Kidney glomerular epithelial cell (primary cell): ENCODE results near the gene PRKAR1A.

ENCODE experiments used
- DNase-seq: peaks from one replicate; lab custom pipeline; 2025; lab: John Stamatoyannopoulos, UW

Gene PRKAR1A

DNA sequence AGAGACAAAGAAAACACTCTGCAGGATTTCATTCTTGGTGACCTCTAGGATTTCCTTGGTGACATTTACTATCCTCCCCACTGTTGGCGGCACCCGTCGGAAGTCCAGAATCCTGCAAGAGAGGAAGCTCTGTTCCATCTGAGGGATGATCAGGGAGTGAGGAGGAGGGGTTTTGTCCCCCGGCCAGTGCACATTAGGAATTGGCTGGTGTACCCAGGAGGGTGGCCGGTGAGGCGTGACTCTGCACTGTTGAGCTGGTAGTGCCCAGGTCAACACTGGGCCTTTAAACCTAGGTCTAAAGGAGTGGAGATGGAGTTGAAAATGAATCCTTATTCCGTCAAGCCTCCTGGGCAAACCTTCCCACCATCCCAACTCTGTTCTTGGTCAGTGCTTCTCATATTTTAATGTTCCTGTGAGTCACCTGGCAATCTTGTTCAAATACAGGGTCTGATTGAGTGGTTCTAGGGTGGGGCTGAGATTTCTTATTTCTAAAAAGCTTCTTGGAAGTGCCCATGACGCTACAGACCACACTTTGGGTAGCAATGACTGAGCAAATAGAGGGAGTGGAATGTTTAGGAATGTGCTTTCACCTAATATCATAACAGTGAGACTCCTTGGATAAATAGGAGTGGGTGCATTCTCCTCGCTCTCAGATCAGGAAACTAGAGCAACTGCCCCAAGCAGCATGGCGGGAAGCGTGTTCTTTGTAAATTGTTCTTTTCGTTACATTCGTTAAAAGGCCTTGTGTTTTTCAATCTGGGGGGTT lies 30.7 kb downstream of the PRKAR1A start:
- no peak for DNase-seq

GRCh38 chr17:68544111-68544915 lies 32.1 kb downstream of the PRKAR1A start:
- no peak for DNase-seq

- DNase-seq = no peak
Measured at GRCh38 chr17:68556551-68556950, 44.3 kb downstream of the PRKAR1A start.

DNA sequence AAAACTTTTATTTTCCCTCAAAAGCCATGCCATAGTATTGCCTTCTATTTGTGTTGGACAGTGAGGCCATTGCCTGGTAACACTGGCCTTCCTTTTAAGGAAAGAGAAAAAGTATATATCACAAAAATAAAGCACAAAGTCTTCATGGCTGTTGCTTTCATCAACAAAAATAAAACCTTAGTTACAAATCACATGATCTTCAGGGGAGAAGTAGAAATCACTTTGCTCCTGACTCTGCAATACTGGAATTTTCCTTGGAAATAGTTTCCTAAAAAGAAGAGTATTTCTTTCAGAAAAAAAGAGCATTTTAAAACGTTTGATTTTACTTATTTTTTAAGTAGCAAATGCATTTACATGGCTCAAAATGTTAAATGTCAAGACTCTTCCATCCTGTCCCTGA lies 47.1 kb downstream of the PRKAR1A start:
- DNase-seq = no peak

GRCh38 chr17:68560966-68561720 lies 48.9 kb downstream of the PRKAR1A start:
- no peak for DNase-seq

GRCh38 chr17:68562736-68563135 lies 50.5 kb downstream of the PRKAR1A start:
- DNase-seq = no peak

DNA sequence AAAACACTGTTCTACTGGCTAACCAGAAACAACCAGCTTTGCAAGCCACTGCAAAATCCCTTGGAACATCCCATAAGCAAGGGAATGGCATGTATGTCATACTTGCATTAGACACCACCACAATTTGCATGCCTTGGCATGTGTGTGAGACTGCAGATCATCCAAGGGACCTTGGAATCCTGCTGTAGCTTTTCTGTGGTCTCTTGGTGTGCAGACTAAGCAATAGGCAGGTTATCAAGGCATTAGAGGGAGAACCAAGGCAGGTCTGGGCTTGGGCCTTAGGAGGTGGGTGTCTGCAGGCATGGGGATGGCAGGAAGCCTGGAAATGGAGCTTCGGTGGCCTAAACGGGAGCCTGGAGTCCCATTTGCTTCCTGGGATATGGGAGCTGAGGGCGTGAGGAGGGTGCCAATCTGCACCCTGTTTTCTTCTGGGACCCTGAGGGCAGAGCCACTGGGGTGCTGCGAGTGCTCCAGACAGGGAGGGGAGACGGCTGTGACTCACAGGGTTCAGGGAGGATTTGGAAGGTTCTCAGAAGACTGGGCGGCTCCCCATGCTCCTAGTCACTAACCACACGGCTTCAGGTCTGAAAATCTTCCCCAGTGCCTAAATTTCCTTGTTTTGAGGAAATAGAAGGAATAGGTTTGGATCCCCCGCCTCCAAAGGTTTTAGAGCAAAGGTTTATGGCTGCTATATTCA lies 52.3 kb downstream of the PRKAR1A start:
- no peak for DNase-seq

DNA sequence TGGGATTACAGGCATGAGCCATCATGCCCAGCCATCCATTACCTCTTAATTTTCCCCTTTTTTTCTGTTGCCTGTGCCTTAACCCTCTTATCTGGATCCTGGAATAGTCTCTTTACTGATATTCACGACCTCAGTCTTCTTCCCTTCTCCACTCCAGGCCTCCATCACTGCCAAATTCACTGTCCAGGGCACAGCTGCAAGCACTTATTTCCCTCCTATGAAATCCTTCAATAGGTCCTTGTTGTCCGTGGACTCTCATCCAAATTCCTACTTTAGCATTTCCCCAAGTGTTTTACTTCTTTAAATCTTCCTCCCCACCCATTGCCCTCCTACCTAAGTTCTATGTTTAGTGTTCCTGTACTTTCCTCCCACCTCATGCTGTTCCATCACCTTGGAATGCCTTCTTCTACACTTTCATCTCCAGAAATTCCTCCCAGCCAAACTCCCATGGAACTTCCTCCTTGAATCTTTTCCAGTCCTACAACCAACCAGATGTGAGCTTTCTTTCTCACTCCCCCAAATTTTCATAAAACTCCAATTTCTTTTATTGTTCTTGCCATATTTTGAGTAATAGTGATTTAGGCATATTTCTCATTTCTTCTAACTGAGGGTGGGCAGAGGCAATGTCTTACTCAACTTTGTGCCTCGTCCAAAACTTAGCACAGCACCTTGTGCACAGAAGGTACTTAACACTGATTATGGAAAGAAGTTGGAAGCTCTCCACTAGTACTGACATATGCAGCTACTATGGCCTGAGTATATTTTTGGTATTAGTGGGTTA lies 53.6 kb downstream of the PRKAR1A start:
- no peak for DNase-seq

GRCh38 chr17:68566442-68566738 lies 54.2 kb downstream of the PRKAR1A start:
- no peak for DNase-seq

DNA sequence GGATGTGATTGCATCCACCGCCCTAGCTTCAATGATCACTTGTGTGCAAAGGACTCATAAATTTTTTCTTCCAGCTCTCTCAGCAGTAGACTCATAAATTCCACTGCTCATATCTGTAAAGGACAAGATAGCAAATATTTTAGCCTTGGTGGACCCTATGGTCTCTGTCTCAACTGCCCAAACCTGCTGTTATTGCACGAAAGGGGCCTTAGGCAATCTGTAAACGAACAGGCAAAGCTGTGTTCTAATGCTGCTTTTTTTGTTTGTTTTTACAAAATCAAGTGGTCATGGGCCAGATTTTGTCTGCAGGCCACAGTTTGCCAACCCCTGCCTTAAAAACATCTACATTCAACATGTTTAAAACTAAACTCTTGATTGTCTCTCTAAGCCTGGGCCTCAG lies 54.8 kb downstream of the PRKAR1A start:
- DNase-seq = no peak

DNA sequence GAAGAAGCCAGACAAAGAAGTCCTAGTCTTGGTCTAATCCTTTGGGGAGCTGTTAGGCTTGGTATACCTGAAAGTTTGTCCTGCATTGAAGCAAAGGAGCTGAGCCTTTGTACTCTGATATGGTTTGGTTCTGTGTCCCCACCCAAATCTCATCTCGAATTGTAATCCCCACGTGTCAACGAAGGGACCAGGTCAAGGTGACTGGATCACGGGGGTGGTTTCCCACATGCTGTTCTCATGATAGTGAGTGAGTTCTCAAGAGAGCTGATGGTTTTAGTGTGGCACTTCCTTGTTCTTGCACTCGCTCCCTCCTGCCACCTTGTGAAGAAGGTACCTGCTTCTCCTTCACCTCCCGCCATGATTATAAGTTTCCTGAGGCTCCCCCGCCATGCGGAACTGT lies 55.4 kb downstream of the PRKAR1A start:
- no peak for DNase-seq

DNA sequence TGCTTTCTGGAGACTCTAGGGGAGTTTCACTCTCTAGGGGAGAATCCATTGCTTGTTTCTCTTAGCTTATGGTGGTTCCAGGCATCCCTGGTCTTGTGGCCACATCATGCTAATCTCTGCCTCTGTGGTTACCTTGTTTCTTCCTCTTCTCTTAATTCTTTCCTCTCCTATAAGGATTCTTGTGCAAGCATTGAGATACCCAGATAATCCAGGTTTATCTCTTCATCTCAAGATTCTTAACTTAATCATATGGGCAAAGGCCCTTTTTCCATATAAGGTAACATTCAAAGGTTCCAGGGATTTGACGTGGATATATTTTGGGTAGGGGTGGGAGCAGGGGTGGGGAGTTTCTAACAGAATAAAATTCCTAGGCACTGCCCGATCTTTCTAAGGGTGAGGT lies 56.4 kb downstream of the PRKAR1A start:
- DNase-seq = no peak

GRCh38 chr17:68569346-68569745 lies 57.1 kb downstream of the PRKAR1A start:
- no peak for DNase-seq

GRCh38 chr17:68570526-68570925 lies 58.3 kb downstream of the PRKAR1A start:
- no peak for DNase-seq

- DNase-seq = no peak
Measured at GRCh38 chr17:68572138-68572842, 60.1 kb downstream of the PRKAR1A start.

DNA sequence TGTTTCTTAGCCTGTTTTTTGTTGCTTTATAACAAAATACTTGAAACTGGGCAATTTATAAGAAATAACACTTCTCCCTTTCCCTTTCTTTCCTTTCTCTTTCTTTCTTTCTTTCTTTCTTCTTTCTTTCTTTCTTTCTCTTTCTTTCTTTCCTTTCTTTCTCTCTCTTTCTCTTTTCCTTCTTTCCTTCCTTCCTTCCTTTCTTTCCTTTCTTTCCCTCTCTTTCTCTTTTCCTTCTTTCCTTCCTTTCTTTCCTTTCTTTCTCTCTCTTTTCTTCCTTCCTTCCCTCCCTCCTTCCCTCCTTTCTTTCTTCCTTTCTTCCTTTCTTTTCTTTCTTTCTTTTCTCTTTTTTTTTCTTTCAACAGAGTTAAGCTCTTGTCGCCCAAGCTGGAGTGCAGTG lies 61.1 kb downstream of the PRKAR1A start:
- no peak for DNase-seq

GRCh38 chr17:68576137-68576536 lies 63.9 kb downstream of the PRKAR1A start:
- no peak for DNase-seq

DNA sequence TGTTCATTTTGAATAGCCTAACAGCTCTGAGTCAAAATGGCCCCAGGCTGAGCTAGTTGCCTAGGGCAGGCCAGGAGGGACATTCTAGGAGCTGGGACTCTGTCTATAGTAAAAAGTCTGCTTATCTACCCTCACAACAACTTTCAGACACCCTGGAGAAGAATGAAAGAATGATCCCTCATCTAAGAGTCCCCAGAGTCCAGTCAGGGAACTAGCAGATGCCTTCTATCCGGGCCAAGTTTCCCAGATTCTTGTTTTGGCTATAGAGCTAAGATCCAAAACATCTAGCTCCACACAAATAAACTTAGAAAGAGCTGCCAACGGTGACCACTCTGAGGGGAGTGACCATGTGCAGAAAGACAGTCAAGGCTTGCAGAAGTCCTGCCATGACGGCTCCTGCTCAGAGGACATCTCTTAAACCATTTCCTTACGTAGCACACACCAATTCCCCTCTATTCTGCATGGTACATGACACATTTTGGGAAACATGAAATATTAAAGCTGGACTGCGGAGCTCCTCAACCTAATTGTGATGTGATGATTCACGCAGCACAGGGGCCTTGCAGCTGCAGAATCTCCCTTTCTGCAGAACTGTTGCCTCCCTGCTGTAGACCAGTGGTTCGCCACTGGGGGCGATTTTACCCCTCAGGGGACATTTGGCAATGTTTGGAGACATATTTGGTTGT lies 64.7 kb downstream of the PRKAR1A start:
- DNase-seq = no peak

DNA sequence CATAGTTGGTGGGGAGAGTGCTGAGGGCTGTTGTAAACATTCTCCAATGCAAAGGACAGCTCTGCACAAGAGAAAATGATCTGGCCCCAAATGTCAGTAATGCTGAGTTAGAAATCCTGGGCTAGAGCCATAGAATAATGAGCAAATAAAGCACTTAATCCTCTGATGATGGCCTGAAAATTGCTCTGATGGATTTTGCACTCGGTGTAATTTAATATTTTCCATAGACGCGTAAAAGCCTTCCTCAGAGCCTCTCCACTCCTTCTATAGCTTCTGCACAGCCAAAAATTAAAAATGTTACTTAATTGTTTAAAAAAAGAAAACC lies 65.2 kb downstream of the PRKAR1A start:
- no peak for DNase-seq

DNA sequence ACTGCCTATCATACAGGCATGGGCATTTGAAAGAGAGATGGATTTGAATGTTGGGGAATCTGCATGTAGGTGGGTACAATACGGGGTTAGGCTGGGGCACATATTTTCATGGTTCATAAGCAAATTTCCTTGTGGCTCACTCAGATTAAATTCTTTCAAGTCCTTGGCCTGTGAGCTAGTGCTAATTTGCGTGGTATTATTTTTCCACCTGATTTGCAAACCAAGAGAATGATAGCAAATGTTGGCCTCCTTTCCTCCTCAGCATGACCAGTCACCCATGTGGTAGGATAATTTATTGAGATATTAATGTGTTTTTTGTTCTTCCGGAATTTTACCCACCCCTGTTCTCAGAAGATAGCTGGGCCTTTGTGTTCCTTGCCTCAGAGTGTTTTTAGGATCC lies 66.0 kb downstream of the PRKAR1A start:
- no peak for DNase-seq
